Glomerular endothelial cell (primary cell): Measurements from ENCODE around the gene HIGD1C. TPM values are rescaled to one million over a fixed set of nuclear protein-coding genes. Genes with fewer than 3 reads are reported as not detected.
"Not testable (repeated sequence)": the region's sequence is repeated elsewhere in the genome, so short reads cannot be mapped to it uniquely, and the experiment has no call there.

ENCODE experiments used
- DNase-seq: peaks from one replicate; pipeline ENCODE4 v3.0.0-alpha.2; 2011; ENCODE audit warnings: low read depth, low spot score; ENCODE audit errors: extremely low read depth
- total RNA-seq: library from RNA; depleted of rRNA; stranded (reverse); fragments of >200 nt; gene quantifications from 2 replicates; pipeline ENCODE4 v1.2.3, GENCODE V29; 2015

Gene HIGD1C
- not detected in 2 replicates for total RNA-seq

GRCh38 chr12:50952510-50952909 lies at the start of gene HIGD1C:
HIGD1C (plus strand) TSS chr12:50952544; CDS start chr12:50953999, 1,455 bp downstream.
- DNase-seq: no peak

- DNase-seq: not testable (repeated sequence)
Measured at GRCh38 chr12:50908479-50908878, 43.9 kb upstream of the HIGD1C start.

- DNase-seq: not testable (repeated sequence)
Measured at GRCh38 chr12:50912361-50912760, 40.0 kb upstream of the HIGD1C start.

DNA sequence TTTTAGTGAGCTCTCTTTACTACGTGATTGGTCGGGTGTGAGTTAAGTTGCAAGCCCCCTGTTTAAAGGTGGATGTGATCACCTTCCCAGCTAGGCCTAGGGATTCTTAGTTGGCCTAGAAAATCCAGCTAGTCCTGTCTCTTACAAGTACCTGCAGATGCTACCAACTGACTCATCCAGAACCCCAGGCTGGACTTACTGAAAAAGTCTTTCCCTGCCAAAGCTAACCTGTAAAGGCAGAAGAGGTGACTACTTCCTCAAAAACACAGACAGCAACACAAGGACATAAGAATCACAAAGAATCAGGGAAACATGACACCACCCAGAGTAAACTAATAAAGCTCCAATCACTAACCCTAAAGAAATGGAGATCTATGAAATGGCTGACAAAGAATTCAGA lies 39.1 kb upstream of the HIGD1C start:
- no peak for DNase-seq

DNA sequence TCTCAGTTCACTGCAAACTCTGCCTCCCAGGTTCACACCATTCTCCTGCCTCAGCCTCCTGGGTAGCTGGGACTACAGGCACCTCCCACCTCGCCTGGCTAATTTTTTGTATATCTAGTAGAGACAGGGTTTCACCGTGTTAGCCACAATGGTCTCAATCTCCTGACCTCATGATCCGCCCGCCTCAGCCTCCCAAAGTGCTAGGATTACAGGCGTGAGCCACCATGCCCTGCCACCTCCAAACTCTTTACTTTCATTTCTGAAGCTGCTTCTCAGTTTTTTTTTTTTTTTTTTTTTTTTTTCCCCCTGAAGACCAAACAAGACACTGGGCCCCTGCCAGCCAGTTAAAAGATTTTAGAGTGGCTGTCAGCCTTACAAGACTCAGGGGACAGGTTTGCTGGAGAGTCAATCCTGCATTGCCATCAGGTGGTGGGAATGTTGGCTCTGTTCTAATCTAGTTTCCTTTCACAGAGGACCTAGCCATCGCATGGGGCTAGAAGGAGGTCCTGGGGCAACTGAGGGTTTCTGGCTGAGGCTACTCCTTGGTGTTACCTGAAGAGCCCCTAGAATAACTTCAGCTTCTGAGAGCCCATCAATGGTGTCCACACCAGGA lies 37.4 kb upstream of the HIGD1C start:
- DNase-seq: no peak

- DNase-seq: no peak
Measured at GRCh38 chr12:50916292-50916691, 36.1 kb upstream of the HIGD1C start.

GRCh38 chr12:50918584-50919316 lies 33.6 kb upstream of the HIGD1C start:
- DNase-seq: no peak

- DNase-seq: no peak
Measured at GRCh38 chr12:50922820-50923219, 29.5 kb upstream of the HIGD1C start.

DNA sequence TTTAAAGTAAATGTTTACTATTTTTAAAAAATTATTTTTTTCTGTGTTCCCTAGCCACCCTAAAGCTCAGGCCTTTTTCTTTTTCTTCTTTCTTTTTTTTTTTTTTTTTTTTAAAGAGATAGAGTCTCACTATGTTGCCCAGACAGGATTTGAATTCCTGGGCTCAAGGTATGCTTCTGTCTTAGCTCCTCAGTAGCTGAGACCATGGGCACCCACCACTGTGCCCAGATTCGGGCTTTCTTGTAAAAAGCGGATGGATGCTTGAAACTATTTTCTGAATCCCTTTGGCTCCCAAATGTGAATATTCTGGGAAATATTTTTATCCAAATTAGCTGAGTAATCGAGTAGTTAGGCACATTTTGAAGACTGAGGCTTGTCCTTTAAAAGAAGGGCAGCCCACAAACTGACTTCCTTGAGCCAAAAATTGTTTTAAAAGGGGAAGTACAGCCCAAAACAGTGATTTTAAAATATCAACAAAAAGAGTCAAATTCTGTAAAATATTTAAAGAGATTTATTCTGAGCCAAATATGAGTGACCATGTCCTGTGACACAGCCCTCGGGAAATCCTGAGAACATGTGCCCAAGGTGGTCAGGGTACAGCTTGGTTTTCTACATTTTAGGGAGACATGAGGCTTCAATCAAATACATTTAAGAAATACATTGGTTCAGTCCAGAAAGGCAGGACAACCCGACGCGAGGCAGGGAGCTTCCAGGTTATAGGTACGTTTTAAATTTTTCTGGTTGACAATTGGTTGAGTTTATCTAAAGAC lies 28.8 kb upstream of the HIGD1C start:
- no peak for DNase-seq

DNA sequence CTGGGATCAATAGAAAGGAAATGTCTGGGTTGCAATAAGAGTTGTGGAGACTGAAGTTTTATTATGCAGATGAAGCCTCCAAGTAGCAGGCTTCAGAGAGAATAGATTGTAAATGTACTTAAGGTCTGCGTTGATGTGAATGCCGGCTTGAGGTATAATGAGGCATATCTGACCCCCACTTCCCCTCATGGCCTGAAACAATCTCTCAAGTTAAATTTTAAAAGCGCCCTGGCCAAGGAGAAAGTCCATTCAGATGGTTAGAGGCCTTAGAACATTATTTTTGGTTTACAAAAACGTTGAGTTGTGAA lies 28.3 kb upstream of the HIGD1C start:
- DNase-seq: no peak

DNA sequence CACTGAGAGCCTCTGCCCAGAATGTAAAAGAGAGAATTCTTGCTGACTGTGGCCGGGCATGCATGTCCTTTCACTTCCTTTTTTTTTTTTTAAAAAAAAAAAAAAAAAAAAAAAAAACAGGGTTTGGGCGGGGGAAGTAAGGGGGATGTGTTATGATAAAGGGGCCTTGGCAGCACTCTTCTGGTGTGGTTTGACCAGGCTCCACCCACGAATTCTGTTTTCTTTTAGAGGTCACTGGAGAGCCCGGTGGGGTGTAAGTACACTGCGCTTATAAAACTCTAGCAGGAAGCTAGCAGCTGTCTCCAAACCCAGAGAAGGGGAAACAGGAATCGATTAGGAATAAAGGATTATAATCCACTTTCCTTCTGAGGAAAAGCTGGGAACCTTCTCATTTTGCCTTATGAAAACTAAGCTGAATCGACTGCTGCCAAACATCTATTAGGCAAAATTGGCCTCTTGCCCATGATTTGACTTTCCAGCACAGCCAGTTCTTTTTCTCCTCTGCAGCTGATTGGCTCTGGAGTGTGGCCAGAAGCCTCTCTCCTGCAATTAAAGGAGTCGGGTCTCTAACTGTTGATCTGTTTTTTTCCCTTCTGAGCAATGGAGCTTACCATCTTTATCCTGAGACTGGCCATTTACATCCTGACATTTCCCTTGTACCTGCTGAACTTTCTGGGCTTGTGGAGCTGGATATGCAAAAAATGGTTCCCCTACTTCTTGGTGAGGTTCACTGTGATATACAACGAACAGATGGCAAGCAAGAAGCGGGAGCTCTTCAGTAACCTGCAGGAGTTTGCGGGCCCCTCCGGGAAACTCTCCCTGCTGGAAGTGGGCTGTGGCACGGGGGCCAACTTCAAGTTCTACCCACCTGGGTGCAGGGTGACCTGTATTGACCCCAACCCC lies 27.7 kb upstream of the HIGD1C start:
- peak; percentile 82 for DNase-seq

GRCh38 chr12:50925342-50925651 lies 27.0 kb upstream of the HIGD1C start:
- no peak for DNase-seq

GRCh38 chr12:50925920-50926319 lies 26.4 kb upstream of the HIGD1C start:
- no peak for DNase-seq

DNA sequence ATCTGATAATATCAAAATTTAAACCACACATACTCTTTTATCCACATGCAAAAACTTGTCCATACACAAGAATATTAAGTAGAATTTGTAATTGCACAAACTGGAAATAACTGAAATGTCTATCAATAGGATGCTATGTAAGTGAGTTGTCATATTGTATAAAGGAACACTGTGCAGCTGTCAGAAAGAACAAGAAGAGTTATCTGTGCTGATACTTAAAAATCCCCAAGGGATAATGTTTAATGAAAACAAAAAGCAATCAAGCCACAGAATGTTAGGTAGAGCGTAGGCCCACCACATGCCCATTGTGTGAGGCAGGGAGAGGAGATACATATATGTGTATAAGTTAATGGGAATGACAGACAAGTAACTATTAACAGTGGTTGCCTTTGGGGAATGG lies 25.9 kb upstream of the HIGD1C start:
- no peak for DNase-seq

- not testable (repeated sequence) for DNase-seq
Measured at GRCh38 chr12:50926932-50927331, 25.4 kb upstream of the HIGD1C start.

- no peak for DNase-seq
Measured at GRCh38 chr12:50927356-50927755, 25.0 kb upstream of the HIGD1C start.

DNA sequence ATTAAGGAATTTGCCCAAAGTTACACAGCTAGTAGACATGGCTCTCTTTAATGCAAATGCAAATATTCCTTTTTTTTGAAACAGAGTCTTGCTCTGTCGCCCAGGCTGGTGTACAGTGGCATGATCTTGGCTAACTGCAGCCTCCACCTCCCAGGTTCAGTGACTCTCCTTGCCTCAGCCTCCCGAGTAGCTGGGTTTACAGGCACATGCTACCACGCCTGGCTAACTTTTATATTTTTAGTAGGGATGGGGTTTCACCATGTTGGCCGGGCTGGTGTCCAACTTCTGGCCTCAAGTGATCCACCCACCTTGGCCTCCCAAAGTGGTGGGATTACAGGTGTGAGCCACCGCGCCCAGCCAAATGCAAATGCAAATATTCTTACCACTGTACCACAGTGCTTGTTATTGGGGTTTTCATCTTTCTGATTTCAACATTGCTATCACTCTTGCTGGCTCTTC lies 24.5 kb upstream of the HIGD1C start:
- no peak for DNase-seq

DNA sequence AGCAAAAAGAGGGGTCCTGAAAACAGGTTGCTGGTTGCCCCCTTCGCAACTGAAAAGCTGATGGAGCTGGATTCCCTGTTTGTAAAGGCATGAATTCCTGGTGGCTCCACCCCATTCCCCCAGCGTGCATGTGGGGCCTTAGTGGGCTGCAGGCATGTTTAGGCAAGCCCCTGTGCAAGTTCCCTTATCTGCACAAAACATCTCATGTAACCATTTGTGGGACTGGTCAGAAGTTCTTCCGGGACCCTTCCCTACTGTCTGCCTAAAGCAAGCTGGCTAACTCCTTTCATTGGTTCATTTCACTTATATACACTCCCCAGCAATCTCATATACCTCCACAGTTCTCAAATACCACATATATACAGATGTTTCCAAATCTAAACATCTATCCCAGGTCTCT lies 24.0 kb upstream of the HIGD1C start:
- no peak for DNase-seq

DNA sequence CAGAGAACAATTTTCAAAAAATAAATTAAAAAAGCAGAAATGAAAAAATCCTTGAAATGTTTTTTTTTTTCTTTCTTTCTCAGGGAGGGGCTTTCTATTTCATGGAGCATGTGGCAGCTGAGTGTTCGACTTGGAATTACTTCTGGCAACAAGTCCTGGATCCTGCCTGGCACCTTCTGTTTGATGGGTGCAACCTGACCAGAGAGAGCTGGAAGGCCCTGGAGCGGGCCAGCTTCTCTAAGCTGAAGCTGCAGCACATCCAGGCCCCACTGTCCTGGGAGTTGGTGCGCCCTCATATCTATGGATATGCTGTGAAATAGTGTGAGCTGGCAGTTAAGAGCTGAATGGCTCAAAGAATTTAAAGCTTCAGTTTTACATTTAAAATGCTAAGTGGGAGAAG lies 22.5 kb upstream of the HIGD1C start:
- no peak for DNase-seq

- DNase-seq: not testable (repeated sequence)
Measured at GRCh38 chr12:50930477-50930876, 21.9 kb upstream of the HIGD1C start.

DNA sequence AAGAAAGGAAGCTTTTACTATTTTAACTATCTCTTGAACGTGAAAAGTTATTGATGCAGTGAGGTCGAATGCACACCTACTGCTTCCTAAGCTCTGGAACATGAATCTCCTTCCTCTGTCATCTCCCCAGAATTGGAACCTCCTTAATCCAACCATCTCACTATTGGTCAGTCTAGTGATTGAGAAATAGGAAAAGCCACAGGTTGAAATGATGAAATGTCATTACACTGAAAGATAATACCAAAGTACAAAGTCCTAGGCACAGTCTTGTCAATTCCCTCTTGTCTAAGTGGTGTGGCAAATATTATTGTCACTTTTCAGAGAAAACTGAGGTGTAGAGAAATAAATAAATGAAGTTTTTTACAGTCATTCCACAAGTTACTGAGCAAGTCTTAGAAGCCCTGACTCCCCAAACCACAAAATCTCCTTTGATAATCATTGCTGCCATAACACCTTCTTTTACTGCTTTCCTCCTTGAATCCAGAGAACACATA lies 19.5 kb upstream of the HIGD1C start:
- no peak for DNase-seq
